ENCODE data around the gene TENT4A.
A peak's percentile ranks its signal among the peaks of the same experiment; 100 is the strongest.

Gene TENT4A

DNA sequence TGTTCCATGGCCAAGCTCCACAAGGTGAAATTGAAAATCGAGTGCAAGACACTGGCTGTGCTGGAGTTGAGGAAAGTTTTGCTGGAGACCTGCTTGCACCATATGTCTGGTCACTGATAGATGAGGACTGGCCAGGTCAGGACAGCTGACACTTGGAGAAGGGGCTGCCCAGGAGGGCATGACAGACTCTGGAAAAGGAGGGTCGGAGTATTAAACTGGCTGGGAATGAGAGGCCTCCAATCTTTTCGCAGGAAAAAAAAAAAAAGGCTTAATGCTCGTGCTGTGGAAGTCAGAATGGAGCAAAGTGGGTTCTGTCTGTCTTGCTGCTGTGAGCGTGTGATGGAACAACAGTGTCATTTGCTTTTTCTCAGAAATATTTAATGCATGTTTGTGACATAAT is 5.5 kb downstream of the TENT4A start:
- no peak for DNase-seq

DNA sequence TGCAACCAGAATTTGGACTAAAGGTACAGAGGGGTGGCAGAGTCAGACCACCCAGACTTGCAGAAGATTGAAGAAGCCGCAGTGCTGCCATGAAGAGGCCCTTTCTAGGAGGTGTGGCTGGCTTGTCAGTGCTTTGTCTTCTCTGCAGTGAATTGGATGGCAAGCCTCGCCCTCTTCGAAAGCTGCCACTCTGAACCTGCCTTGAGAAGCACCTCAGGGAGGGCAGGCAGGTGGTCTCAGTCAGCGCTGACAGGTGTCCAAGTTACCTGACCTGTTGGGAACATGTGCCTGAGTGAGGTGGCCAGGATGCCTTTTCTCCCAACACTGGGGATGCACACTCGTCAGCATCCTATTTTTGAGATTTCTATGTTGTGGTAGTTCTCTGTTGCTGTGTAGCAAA is 6.2 kb downstream of the TENT4A start:
- no peak for DNase-seq

DNA sequence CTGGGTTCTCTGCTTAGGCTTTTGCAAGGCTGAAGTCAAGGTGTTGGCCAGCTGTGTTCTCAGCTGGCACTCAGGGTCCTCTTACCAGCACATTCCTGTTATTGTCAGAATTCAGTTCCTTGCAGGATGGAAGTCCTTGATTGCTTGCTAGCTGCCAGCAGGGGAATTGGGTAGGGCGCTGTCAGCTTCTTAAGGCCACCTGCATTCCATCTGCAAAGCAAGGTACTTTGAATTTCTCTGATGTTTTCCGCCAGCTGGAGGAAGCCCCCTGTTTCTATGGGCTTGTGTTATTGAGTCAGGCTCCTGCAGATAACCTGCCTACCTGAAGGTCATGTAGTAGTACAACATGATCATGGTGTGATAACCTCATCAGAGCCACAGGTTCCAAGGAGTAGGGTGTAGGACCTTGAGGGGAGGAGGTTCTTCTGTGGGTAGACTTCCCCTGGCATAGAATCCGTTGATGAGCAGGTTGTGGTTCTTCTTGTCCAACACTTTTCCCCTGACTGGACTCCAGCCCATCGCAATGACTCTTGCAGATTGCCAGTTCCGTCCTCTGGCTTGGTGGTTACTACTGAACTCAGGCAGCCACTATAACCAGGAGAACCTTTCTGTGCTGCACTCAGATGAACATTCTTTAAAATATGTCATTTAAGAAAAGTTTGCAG is 6.8 kb downstream of the TENT4A start:
- DNase-seq = no peak

- DNase-seq = no peak
Observed at GRCh38 chr5:6720561-6720921, 7.3 kb downstream of the TENT4A start.

GRCh38 chr5:6721442-6721841 is 8.2 kb downstream of the TENT4A start:
- no peak for DNase-seq

DNA sequence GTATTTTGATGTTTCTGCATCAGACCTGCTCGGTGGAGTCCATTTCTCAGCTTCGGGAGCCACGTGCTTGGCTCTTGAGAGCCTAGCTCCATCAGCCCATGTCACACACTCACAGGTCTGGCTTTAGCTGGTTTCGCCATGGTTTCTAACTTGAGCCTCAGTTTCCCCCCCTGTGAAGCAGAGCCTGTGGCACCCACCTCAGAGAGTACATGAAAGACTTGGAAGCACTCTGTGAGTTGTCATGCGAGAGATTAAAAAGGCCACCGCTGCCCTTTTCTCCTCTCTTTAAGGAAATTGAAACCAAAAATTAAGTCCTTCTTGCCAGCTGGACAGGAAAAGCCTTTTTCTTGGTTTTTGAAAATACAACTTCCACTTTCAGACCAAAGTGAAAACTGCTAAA is 8.8 kb downstream of the TENT4A start:
- no peak for DNase-seq

GRCh38 chr5:6723122-6723815 is 10.0 kb downstream of the TENT4A start:
- DNase-seq = no peak

GRCh38 chr5:6723816-6724300 is 10.6 kb downstream of the TENT4A start:
- no peak for DNase-seq

GRCh38 chr5:6724321-6724929 is 11.2 kb downstream of the TENT4A start:
- no peak for DNase-seq

DNA sequence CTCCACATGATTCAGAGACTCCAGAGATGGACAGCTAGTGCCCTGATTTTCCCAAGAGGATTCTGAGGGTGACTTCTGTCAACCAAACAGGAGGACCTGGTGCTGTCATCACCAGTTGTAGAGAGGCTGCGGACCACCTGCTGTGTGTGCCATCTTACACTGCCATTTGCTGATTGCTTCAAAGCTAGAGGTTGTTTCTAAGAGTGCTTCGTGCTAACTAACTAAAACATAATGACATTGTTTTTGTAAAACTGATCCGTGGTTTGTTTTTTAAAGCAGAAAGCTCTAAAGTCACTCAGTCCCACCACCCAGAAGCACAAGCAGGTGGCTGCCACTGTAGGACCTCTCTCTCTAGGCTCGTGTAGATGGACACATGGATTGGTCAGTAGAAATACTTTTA is 12.2 kb downstream of the TENT4A start:
- DNase-seq = no peak

- DNase-seq = no peak
Observed at GRCh38 chr5:6726006-6726405, 12.8 kb downstream of the TENT4A start.

DNA sequence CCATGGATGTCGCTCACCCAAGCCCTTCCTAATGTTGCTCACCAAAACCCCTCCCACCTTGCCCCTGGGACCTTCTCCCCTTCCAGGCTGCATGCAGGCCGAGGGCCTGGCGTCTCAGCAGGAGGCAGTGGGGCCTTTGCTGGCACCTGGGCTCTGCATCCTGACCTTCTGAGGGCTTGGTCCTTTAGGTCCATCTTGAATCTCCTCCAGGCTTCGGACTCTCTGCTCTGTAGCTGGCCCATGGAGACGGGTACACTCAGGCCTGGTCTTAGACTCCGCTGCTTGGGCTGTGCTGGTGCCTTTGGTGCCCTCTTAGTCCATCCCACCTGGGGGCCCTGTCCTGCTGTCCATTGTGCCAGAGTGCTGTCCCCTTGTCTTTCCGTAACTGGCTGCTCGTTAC is 14.0 kb downstream of the TENT4A start:
- no peak for DNase-seq

GRCh38 chr5:6728011-6728794 is 15.0 kb downstream of the TENT4A start:
- no peak for DNase-seq

- no peak for DNase-seq
Observed at GRCh38 chr5:6728795-6729183, 15.6 kb downstream of the TENT4A start.

DNA sequence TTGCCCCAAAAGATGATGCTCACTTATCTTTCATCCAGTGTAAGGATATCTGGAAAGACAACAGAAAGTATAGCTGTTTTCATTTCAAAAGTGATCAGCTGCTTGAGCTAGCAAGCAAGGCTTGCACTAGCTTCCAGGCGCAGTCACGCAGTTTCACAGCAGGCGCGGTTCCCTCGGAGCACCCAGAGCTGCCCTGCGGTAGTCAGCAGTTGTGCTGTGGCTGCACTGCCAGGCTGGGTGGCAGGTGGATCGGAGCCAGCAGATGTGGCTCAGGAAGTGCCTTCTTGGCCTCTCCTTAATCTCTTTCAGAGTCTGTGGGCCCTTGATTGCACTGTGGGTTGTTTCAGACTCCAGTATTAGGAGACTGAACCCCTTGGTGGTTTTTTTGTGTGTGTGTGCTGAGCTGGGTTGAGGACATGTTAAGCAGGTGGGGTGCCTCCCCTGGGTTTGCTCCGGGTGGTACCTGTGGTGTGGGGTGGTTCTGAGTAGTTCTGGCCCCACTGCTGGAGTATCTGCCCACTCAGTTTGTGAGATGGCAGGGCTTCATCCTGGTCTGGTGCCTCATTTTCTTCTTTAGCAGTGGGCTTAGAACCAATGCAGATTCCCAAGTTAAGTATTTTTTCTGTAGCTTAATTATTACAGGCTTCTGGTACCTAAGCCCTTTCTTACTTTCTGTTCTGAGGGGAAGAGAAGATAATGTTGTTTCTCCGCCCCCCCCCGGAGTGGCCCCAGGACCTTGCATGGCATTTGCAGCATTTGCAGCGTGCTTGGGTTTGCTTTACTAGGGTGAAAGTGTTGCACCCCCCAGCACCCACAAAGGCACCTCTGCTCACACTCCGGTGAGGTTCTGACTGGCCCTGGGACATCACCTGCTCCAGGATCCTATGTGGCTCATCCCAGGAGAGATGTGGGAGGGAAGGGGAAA is 16.4 kb downstream of the TENT4A start:
- DNase-seq = peak in 5 of 6 experiments; percentile 4 to 56 (median 11)

DNA sequence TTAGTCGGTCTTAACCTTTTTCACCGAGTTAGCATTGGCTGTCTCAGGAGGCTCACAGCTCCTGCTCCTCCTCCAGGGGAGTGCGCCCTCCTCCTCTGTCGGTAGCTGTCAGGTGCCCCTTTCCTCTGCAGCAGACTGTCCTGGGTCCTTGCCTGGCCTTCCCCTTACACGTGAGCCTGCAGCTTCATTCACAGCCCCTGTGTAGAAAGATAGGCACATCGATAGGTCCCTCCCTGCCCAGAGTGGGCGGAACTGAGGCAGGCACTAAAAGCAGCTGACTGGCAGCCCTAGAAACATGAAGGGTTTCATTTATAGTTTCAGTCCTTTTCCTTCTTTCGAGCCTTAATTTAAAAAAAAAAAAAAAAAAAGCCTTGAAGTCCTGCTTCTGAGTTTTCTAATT is 17.2 kb downstream of the TENT4A start:
- DNase-seq = peak in 1 of 6 experiments; percentile 3

DNA sequence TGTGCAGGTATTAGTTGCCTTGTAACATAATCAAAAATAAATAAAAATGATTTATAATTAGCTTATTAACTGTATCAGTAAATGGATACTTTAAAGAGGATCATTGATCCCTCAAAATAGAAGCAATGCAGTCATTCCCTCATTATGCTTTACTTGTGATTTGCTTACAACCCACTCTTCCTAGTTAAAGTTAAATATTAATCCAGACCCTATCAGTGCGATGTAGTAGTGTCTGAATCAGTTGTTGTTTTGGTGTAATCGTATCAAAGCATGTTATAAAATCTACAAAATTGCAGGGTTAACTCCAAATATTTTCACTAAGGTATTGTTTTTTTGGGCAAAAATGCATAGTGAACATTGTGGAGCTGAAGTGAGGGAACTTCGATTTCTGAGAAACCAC is 17.6 kb downstream of the TENT4A start:
- no peak for DNase-seq

- no peak for DNase-seq
Observed at GRCh38 chr5:6731465-6732237, 18.4 kb downstream of the TENT4A start.

DNA sequence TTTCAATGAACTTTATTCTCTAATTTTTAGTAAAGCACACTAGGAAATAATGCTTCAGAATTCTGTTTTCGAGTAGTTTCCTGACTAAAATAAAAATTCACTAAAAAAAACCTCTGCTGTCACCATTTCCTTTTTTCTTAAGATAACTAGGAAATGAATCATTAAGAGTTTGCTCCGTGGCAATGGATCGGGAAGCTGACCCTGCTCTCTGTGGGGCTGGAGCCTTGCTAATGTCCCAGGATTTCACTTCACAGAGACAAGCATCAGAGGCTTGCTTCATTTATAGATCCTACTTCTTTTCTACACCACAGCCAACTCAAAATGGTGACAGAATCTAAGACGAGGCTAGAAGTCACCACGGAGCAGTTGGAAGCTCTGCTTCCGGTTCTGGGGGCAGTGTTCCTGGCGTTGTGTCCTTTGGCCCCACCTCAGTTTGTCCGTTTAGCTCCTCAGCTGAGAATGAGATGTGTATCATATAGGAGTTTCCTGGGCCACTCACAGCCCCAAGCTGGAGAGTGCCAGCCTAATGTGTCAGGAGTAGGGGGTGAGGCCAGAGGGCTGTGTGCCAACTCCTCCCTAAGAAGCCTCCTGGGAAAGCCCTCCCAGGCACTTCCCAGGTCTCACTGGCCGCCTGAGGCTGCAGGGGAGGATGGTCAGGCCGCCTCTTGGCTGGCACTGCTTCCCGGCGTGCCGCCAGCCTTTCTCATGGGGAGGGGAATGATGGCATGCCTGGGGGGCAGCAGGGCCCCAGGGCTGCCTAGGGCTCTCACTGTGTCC is 19.6 kb downstream of the TENT4A start:
- DNase-seq = no peak

DNA sequence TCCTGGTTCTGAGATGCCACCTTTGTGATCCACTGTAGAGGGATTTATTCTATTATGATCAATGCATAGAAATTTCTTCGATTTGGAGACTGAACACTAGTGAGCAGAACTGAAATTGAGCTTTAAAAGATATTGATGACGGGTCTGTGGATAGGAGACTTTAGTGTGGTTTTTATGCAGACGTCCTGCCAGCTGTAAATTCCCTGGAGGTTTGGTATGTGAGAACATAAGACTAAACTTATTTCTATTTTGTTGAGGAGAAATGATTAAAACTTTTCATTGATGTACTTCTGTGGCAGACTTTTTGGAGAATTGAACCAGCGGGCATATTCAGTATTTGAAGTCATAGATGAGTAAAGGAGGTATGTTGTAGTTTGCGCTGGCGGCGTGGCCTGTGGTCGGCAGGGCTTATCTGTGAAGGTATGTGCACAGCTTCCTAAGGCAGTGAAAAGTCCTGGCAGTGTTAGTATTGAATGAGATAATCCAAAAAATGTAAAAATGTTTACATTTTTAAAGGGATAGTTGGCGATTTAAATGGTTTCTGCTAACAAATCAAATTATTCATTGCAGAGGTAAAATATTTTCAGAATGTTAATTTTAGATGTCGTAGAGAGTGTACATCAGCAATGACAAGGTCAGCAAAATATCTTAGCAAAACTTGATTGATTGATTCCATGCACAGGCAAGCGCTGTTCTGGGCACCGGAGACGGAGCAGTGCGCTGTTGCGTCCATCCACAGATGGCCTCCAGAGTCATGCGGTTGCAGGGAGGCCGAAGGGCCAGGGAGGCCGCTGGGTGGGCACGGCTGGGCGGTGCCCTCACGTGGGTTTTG is 20.4 kb downstream of the TENT4A start:
- no peak for DNase-seq

All from stimulated activated naive CD4-positive, alpha-beta T cell (primary cell).